Measurements from ENCODE around the gene BICD2. TPM values are rescaled to one million over a fixed set of nuclear protein-coding genes. Genes with fewer than 3 reads are reported as not detected.

BICD2 gene
- total RNA-seq, 1 donor from 2014 or later: 35.4 TPM

GRCh38 chr9:92716557-92716956 is 48.1 kb downstream of the BICD2 start:
- peak; percentile 91 for TF ChIP-seq CTCF (IDR thresholded peaks at IDR 0.05)
- Mint-ChIP-seq H3K27me3 (ENCODE audit: unreplicated experiment) (no peaks in the 10 kb centered on the region), H3K36me3 (ENCODE audit: unreplicated experiment) (peaks cover 31% of the 10 kb centered on the region), H3K4me1 (ENCODE audit: unreplicated experiment) (no peaks in the 10 kb centered on the region), H3K4me3 (ENCODE audit: unreplicated experiment) (no peak overlapping the region), H3K27ac (ENCODE audit: unreplicated experiment) (no peak overlapping the region), H3K9me3 (ENCODE audit: unreplicated experiment) (no peaks in the 10 kb centered on the region)
- peak; percentile 91 for DNase-seq (ENCODE audit: extremely low spot score, unreplicated experiment)

DNA sequence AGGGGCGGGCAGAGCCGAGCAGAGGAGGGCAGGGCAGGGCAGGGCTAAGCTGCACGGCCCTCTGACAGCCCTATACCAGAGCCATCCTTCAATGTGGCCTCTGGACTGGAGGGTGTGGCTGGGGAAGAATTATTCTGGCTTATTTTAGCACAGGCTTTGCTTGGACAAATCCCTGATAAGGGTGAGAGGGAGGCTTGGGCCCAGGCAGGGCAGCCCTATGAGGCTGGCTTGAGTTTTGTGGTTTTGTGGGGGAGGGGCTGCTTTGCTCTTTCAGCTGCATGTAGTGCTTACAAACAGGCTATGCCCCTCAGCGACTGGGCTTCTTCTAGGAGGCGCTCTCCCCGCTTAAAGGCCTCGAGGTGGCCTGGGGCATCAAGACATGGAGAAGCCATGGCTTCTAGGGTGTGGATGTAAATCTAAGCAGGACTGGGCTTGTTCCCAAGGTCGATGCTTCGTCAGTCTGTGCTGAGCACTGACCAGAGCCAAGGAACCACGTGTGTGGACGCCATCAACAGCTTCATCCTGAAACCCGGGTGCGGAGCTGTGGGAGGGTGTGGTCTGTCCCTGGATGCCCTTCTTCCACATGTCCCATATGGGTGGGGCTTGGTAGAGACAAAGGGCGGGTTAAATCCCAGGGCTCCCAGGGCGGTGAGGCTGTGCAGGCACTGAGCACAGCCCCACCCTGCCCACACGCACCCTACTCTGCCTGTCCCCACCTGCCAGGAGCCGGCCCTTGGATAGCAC is 49.0 kb downstream of the BICD2 start:
- Mint-ChIP-seq H3K4me1 (ENCODE audit: unreplicated experiment) (no peaks in the 10 kb centered on the region), H3K27ac (ENCODE audit: unreplicated experiment) (no peak overlapping the region), H3K4me3 (ENCODE audit: unreplicated experiment) (no peak overlapping the region), H3K27me3 (ENCODE audit: unreplicated experiment) (no peaks in the 10 kb centered on the region), H3K36me3 (ENCODE audit: unreplicated experiment) (peaks cover 30% of the 10 kb centered on the region), H3K9me3 (ENCODE audit: unreplicated experiment) (no peaks in the 10 kb centered on the region)
- peak; percentile 74 for DNase-seq (ENCODE audit: extremely low spot score, unreplicated experiment)
- TF ChIP-seq CTCF (IDR thresholded peaks at IDR 0.05): no peak

- no peaks in the 10 kb centered on the region for H3K4me1 Mint-ChIP-seq (ENCODE audit: unreplicated experiment)
- H3K36me3 Mint-ChIP-seq (ENCODE audit: unreplicated experiment): peaks cover 27% of the 10 kb centered on the region
- H3K4me3 Mint-ChIP-seq (ENCODE audit: unreplicated experiment): no peak overlapping the region
These were observed 49.7 kb downstream of the BICD2 start for GRCh38 chr9:92714787-92715487.

GRCh38 chr9:92714016-92714415 is 50.6 kb downstream of the BICD2 start:
- Mint-ChIP-seq H3K4me3 (ENCODE audit: unreplicated experiment) (no peak overlapping the region), H3K27ac (ENCODE audit: unreplicated experiment) (no peak overlapping the region), H3K27me3 (ENCODE audit: unreplicated experiment) (no peaks in the 10 kb centered on the region), H3K4me1 (ENCODE audit: unreplicated experiment) (no peaks in the 10 kb centered on the region), H3K36me3 (ENCODE audit: unreplicated experiment) (peaks cover 21% of the 10 kb centered on the region), H3K9me3 (ENCODE audit: unreplicated experiment) (no peaks in the 10 kb centered on the region)
- no peak for TF ChIP-seq CTCF (IDR thresholded peaks at IDR 0.05)
- peak; percentile 64 for DNase-seq (ENCODE audit: extremely low spot score, unreplicated experiment)

More at GRCh38 chr9:92714787-92715487, 49.7 kb downstream of the BICD2 start:
- H3K27me3 Mint-ChIP-seq (ENCODE audit: unreplicated experiment): no peaks in the 10 kb centered on the region
- no peaks in the 10 kb centered on the region for H3K9me3 Mint-ChIP-seq (ENCODE audit: unreplicated experiment)
- H3K27ac Mint-ChIP-seq (ENCODE audit: unreplicated experiment): no peak overlapping the region
- peak; percentile 83 for DNase-seq (ENCODE audit: extremely low spot score, unreplicated experiment)
- TF ChIP-seq CTCF (IDR thresholded peaks at IDR 0.05): no peak

- peaks cover 20% of the 10 kb centered on the region for H3K36me3 Mint-ChIP-seq (ENCODE audit: unreplicated experiment)
- H3K27ac Mint-ChIP-seq (ENCODE audit: unreplicated experiment): no peak overlapping the region
- TF ChIP-seq CTCF (IDR thresholded peaks at IDR 0.05): no peak
- H3K4me3 Mint-ChIP-seq (ENCODE audit: unreplicated experiment): no peak overlapping the region
- peak; percentile 82 for DNase-seq (ENCODE audit: extremely low spot score, unreplicated experiment)
- H3K27me3 Mint-ChIP-seq (ENCODE audit: unreplicated experiment): no peaks in the 10 kb centered on the region
- H3K9me3 Mint-ChIP-seq (ENCODE audit: unreplicated experiment): no peaks in the 10 kb centered on the region
- H3K4me1 Mint-ChIP-seq (ENCODE audit: unreplicated experiment): no peaks in the 10 kb centered on the region
These were observed 51.1 kb downstream of the BICD2 start for GRCh38 chr9:92713528-92713927.
